Osteocyte (in vitro differentiated cells): ENCODE measurements around the gene COMT. TPM values are rescaled to one million over a fixed set of nuclear protein-coding genes. Genes with fewer than 3 reads are reported as not detected.

Experiments used
- DNase-seq: peaks from one replicate; pipeline ENCODE4 v3.0.0; 2021; ENCODE audit warnings: mixed read lengths; ENCODE audit not compliant: unreplicated experiment; ENCODE audit errors: extremely low spot score
- H3K27ac Mint-ChIP-seq: one replicate; pipeline ENCODE4 v1.8.0; 2021; ENCODE audit warnings: mild to moderate bottlenecking, mixed read lengths; ENCODE audit not compliant: unreplicated experiment
- H3K27me3 Mint-ChIP-seq: one replicate; pipeline ENCODE4 v1.8.0; 2021; ENCODE audit warnings: mixed read lengths; ENCODE audit not compliant: unreplicated experiment
- H3K36me3 Mint-ChIP-seq: one replicate; pipeline ENCODE4 v1.8.0; 2021; ENCODE audit warnings: mixed read lengths; ENCODE audit not compliant: unreplicated experiment
- H3K4me1 Mint-ChIP-seq: one replicate; pipeline ENCODE4 v1.8.0; 2021; ENCODE audit warnings: mixed read lengths; ENCODE audit not compliant: unreplicated experiment
- H3K4me3 Mint-ChIP-seq: one replicate; pipeline ENCODE4 v1.8.0; 2021; ENCODE audit warnings: mild to moderate bottlenecking, moderate library complexity, mixed read lengths; ENCODE audit not compliant: unreplicated experiment
- H3K9me3 Mint-ChIP-seq: one replicate; pipeline ENCODE4 v1.8.0; 2021; ENCODE audit warnings: mixed read lengths; ENCODE audit not compliant: unreplicated experiment
- CTCF ChIP-seq: fragments of 200-600 bp; sonication (generic); IDR thresholded peaks from 2 replicates; pipeline ENCODE4 v1.5.0; 2021; ENCODE audit warnings: antibody characterized with exemption, mild to moderate bottlenecking, moderate library complexity
- total RNA-seq: library from RNA; stranded (reverse); gene quantifications from 2 replicates; pipeline ENCODE4 v1.2.1, GENCODE V29; 2021

The COMT gene
- total RNA-seq, 1 donor from 2014 or later: 92.1 TPM

GRCh38 chr22:19895160-19895849 lies 46.3 kb upstream of the COMT start:
- Mint-ChIP-seq H3K9me3 (no peaks in the 10 kb centered on the region), H3K27ac (no peak overlapping the region), H3K27me3 (no peaks in the 10 kb centered on the region), H3K4me1 (peaks cover 35% of the 10 kb centered on the region), H3K4me3 (no peak overlapping the region), H3K36me3 (no peaks in the 10 kb centered on the region)
- no peak for TF ChIP-seq CTCF
- no peak for DNase-seq

GRCh38 chr22:19896665-19897355 lies 44.8 kb upstream of the COMT start:
- no peak for DNase-seq
- H3K27me3 Mint-ChIP-seq: no peaks in the 10 kb centered on the region
- peaks cover 29% of the 10 kb centered on the region for H3K4me1 Mint-ChIP-seq
- TF ChIP-seq CTCF: no peak
- H3K9me3 Mint-ChIP-seq: no peaks in the 10 kb centered on the region
- H3K27ac Mint-ChIP-seq: no peak overlapping the region
- H3K36me3 Mint-ChIP-seq: no peaks in the 10 kb centered on the region
- no peak overlapping the region for H3K4me3 Mint-ChIP-seq

- no peaks in the 10 kb centered on the region for H3K27me3 Mint-ChIP-seq
- H3K36me3 Mint-ChIP-seq: no peaks in the 10 kb centered on the region
- H3K9me3 Mint-ChIP-seq: no peaks in the 10 kb centered on the region
- no peak for DNase-seq
- H3K4me1 Mint-ChIP-seq: peaks cover 29% of the 10 kb centered on the region
- no peak overlapping the region for H3K4me3 Mint-ChIP-seq
- no peak for TF ChIP-seq CTCF
- no peak overlapping the region for H3K27ac Mint-ChIP-seq
Observed at GRCh38 chr22:19897726-19898125, 43.8 kb upstream of the COMT start.

GRCh38 chr22:19898145-19898544 lies 43.4 kb upstream of the COMT start:
- H3K4me1 Mint-ChIP-seq: peaks cover 29% of the 10 kb centered on the region
- no peak for DNase-seq
- no peaks in the 10 kb centered on the region for H3K36me3 Mint-ChIP-seq
- H3K9me3 Mint-ChIP-seq: no peaks in the 10 kb centered on the region
- H3K27ac Mint-ChIP-seq: no peak overlapping the region
- no peak for TF ChIP-seq CTCF
- H3K4me3 Mint-ChIP-seq: no peak overlapping the region
- no peaks in the 10 kb centered on the region for H3K27me3 Mint-ChIP-seq

GRCh38 chr22:19898831-19899567 lies 42.6 kb upstream of the COMT start:
- Mint-ChIP-seq H3K9me3 (no peaks in the 10 kb centered on the region), H3K27me3 (no peaks in the 10 kb centered on the region), H3K4me3 (no peak overlapping the region), H3K36me3 (no peaks in the 10 kb centered on the region), H3K4me1 (peaks cover 31% of the 10 kb centered on the region), H3K27ac (no peak overlapping the region)
- DNase-seq: no peak
- TF ChIP-seq CTCF: no peak
